ENCODE measurements around the gene COX6A2. TPM values are rescaled to one million over a fixed set of nuclear protein-coding genes. Genes with fewer than 3 reads are reported as not detected.

COX6A2 gene
- total and polyA plus RNA-seq, 4 donors, result 0.84 to 36.7 (median 8.0) TPM; not detected in 1

DNA sequence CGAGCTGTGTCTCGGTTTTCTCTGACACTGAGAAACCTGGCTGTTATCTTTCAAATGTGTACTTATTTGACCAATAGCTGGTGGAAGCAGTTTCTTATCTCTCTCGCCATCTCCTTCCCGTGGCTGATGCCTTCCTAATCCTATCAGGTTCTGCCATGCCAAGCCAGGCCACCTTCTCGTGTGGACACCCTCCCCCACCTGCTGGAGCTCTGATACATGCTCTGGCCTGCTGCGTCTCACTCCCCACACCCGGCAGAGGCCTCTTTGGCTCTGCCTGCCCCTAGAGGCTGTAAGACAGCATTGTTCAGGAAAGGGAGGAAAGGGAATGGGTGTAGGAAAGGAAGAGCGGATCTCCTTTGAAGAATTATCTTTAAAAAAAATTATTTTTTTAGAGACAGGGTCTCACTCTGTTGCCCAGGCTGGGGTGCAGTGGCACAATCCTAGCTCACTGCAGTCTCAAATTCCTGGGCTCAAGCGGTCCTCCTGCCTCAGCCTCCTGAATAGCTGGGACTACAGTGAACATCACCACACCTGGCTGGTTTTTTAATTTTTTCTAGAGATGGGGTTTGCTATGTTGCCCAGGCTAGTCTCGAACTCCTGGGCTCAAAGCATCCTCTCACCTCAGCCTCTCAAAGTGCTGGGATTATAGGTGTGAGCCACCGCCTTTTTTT is 23.7 kb upstream of the COX6A2 start:
- Histone ChIP-seq H3K4me3 (ENCODE audit: low read depth in 1 of 3, low read length in 3 of 3) (no peak overlapping the region), H3K4me1 (ENCODE audit: control insufficient read depth in 4 of 4, insufficient read depth in 4 of 4, low read length in 3 of 4) (peaks cover 10 to 35% (median 20%) of the 10 kb centered on the region in 4 donors), H3K9ac (ENCODE audit: low read depth in 1 of 2, low read length in 2 of 2) (no peak overlapping the region), H3K27me3 (ENCODE audit: control insufficient read depth in 4 of 4, insufficient read depth in 4 of 4, low read length in 3 of 4) (no peaks in the 10 kb centered on the region), H3K36me3 (ENCODE audit: control insufficient read depth in 4 of 4, insufficient read depth in 3 of 4, low read depth in 1 of 4, low read length in 3 of 4) (no peaks in the 10 kb centered on the region), H3K27ac (ENCODE audit: low read depth in 1 of 2, low read length in 2 of 2) (no peak overlapping the region), H3K9me3 (ENCODE audit: control insufficient read depth in 4 of 4, low read length in 3 of 4) (no peaks in the 10 kb centered on the region)
- WGBS, result 53% methylated on average over 11 of the region's 11 CpGs
- no peak for DNase-seq (ENCODE audit: low spot score)
- TF ChIP-seq NR2F2 (IDR thresholded peaks at IDR 0.05), result no peak
- no peak for TF ChIP-seq TAF1 (conservative IDR thresholded peaks at IDR 0.05)
- no peak for TF ChIP-seq GABPA (IDR thresholded peaks at IDR 0.05 in 1 of 2, conservative IDR thresholded peaks at IDR 0.05 in 1 of 2)
- TF ChIP-seq FOXA2 (IDR thresholded peaks at IDR 0.05), result no peak
- no peak for TF ChIP-seq SP1 (IDR thresholded peaks at IDR 0.05)
- peak; percentile 59 to 76 for TF ChIP-seq RAD21 (IDR thresholded peaks at IDR 0.05)
- no peak for TF ChIP-seq JUND (IDR thresholded peaks at IDR 0.05)
- no peak for TF ChIP-seq HNF4G (IDR thresholded peaks at IDR 0.05)
- TF ChIP-seq EGR1 (IDR thresholded peaks at IDR 0.05; ENCODE audit: low read depth in 2 of 2), result no peak
- TF ChIP-seq, protein P1, sequence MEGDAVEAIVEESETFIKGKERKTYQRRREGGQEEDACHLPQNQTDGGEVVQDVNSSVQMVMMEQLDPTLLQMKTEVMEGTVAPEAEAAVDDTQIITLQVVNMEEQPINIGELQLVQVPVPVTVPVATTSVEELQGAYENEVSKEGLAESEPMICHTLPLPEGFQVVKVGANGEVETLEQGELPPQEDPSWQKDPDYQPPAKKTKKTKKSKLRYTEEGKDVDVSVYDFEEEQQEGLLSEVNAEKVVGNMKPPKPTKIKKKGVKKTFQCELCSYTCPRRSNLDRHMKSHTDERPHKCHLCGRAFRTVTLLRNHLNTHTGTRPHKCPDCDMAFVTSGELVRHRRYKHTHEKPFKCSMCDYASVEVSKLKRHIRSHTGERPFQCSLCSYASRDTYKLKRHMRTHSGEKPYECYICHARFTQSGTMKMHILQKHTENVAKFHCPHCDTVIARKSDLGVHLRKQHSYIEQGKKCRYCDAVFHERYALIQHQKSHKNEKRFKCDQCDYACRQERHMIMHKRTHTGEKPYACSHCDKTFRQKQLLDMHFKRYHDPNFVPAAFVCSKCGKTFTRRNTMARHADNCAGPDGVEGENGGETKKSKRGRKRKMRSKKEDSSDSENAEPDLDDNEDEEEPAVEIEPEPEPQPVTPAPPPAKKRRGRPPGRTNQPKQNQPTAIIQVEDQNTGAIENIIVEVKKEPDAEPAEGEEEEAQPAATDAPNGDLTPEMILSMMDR (IDR thresholded peaks at IDR 0.05; ENCODE audit: low read depth, low read length, missing input control), result peak; percentile 52

DNA sequence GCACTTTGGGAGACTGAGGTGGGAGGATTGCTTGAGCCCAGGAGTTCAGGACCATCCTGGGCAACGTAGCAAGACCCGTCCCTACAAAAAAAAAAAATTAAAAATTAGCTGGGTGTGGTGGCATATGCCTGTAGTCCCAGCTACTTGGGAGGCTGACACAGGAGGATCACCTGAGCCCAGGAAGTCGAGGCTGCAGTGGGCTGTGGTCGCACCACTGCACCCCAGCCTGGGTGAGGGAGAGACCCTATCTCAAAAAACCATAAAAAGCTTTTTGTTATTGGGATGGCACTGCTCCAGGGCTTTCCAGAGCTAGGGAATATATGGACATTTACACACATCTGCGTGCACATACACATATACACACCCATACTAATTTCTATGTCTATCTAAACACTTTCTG is 23.0 kb upstream of the COX6A2 start:
- 90% methylated on average over 5 of the region's 5 CpGs for whole genome bisulfite sequencing
- TF ChIP-seq, protein P2, sequence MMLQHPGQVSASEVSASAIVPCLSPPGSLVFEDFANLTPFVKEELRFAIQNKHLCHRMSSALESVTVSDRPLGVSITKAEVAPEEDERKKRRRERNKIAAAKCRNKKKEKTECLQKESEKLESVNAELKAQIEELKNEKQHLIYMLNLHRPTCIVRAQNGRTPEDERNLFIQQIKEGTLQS (IDR thresholded peaks at IDR 0.05), result no peak
- no peak for TF ChIP-seq NR2F2 (IDR thresholded peaks at IDR 0.05)
- no peak for TF ChIP-seq RXRA (IDR thresholded peaks at IDR 0.05)
- no peak for TF ChIP-seq EGR1 (IDR thresholded peaks at IDR 0.05; ENCODE audit: low read depth in 2 of 2)
- TF ChIP-seq YY1 (IDR thresholded peaks at IDR 0.05), result no peak
- no peak for TF ChIP-seq HNF4A (conservative IDR thresholded peaks at IDR 0.05)
- TF ChIP-seq, protein P3, sequence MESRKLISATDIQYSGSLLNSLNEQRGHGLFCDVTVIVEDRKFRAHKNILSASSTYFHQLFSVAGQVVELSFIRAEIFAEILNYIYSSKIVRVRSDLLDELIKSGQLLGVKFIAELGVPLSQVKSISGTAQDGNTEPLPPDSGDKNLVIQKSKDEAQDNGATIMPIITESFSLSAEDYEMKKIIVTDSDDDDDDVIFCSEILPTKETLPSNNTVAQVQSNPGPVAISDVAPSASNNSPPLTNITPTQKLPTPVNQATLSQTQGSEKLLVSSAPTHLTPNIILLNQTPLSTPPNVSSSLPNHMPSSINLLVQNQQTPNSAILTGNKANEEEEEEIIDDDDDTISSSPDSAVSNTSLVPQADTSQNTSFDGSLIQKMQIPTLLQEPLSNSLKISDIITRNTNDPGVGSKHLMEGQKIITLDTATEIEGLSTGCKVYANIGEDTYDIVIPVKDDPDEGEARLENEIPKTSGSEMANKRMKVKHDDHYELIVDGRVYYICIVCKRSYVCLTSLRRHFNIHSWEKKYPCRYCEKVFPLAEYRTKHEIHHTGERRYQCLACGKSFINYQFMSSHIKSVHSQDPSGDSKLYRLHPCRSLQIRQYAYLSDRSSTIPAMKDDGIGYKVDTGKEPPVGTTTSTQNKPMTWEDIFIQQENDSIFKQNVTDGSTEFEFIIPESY (IDR thresholded peaks at IDR 0.05), result no peak
- TF ChIP-seq GABPA (IDR thresholded peaks at IDR 0.05 in 1 of 2, conservative IDR thresholded peaks at IDR 0.05 in 1 of 2), result no peak
- TF ChIP-seq HNF4G (IDR thresholded peaks at IDR 0.05), result no peak
- TF ChIP-seq, protein P1 (IDR thresholded peaks at IDR 0.05; ENCODE audit: low read depth, low read length, missing input control), result no peak
- no peak for TF ChIP-seq RAD21 (IDR thresholded peaks at IDR 0.05)
- TF ChIP-seq SP1 (IDR thresholded peaks at IDR 0.05), result no peak
- no peak for TF ChIP-seq FOXA2 (IDR thresholded peaks at IDR 0.05)
- TF ChIP-seq, protein P4, sequence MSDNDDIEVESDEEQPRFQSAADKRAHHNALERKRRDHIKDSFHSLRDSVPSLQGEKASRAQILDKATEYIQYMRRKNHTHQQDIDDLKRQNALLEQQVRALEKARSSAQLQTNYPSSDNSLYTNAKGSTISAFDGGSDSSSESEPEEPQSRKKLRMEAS (IDR thresholded peaks at IDR 0.05), result no peak
- TF ChIP-seq JUND (IDR thresholded peaks at IDR 0.05), result no peak
- TF ChIP-seq, protein P5, sequence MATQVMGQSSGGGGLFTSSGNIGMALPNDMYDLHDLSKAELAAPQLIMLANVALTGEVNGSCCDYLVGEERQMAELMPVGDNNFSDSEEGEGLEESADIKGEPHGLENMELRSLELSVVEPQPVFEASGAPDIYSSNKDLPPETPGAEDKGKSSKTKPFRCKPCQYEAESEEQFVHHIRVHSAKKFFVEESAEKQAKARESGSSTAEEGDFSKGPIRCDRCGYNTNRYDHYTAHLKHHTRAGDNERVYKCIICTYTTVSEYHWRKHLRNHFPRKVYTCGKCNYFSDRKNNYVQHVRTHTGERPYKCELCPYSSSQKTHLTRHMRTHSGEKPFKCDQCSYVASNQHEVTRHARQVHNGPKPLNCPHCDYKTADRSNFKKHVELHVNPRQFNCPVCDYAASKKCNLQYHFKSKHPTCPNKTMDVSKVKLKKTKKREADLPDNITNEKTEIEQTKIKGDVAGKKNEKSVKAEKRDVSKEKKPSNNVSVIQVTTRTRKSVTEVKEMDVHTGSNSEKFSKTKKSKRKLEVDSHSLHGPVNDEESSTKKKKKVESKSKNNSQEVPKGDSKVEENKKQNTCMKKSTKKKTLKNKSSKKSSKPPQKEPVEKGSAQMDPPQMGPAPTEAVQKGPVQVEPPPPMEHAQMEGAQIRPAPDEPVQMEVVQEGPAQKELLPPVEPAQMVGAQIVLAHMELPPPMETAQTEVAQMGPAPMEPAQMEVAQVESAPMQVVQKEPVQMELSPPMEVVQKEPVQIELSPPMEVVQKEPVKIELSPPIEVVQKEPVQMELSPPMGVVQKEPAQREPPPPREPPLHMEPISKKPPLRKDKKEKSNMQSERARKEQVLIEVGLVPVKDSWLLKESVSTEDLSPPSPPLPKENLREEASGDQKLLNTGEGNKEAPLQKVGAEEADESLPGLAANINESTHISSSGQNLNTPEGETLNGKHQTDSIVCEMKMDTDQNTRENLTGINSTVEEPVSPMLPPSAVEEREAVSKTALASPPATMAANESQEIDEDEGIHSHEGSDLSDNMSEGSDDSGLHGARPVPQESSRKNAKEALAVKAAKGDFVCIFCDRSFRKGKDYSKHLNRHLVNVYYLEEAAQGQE (IDR thresholded peaks at IDR 0.05), result no peak
- no peak for TF ChIP-seq FOXA1 (IDR thresholded peaks at IDR 0.05)
- TF ChIP-seq TAF1 (conservative IDR thresholded peaks at IDR 0.05), result no peak
- no peak for DNase-seq (ENCODE audit: low spot score)

More for the DNA sequence above, 23.0 kb upstream of the COX6A2 start:
- Histone ChIP-seq H3K36me3 (ENCODE audit: control insufficient read depth in 4 of 4, insufficient read depth in 3 of 4, low read depth in 1 of 4, low read length in 3 of 4) (no peaks in the 10 kb centered on the region), H3K4me3 (ENCODE audit: low read depth in 1 of 3, low read length in 3 of 3) (no peak overlapping the region), H3K27me3 (ENCODE audit: control insufficient read depth in 4 of 4, insufficient read depth in 4 of 4, low read length in 3 of 4) (no peaks in the 10 kb centered on the region), H3K9me3 (ENCODE audit: control insufficient read depth in 4 of 4, low read length in 3 of 4) (no peaks in the 10 kb centered on the region), H3K9ac (ENCODE audit: low read depth in 1 of 2, low read length in 2 of 2) (no peak overlapping the region), H3K4me1 (ENCODE audit: control insufficient read depth in 4 of 4, insufficient read depth in 4 of 4, low read length in 3 of 4) (peaks cover 6 to 30% (median 15%) of the 10 kb centered on the region in 4 donors), H3K27ac (ENCODE audit: low read depth in 1 of 2, low read length in 2 of 2) (no peak overlapping the region)

Measured in liver (tissue), 9 donors.